Kidney (tissue), 14 donors: ENCODE data around the gene FGD6. TPM values are rescaled to one million over a fixed set of nuclear protein-coding genes. Genes with fewer than 3 reads are reported as not detected.
"Not testable (repeated sequence)": the region's sequence is repeated elsewhere in the genome, so short reads cannot be mapped to it uniquely, and the experiment has no call there.

Experiments
- DNase-seq, 5 donors: peaks; one replicate each; pipeline ENCODE4 v3.0.0-alpha.2; 2013 to 2020
- FAIRE-seq: peaks from 2 replicates; lab custom pipeline; 2012; peaks lifted over from hg19 to GRCh38; lab: Jason Lieb, UNC
- H3K27ac ChIP-seq, 2 donors: one replicate each; pipeline ENCODE4 v1.7.0; 2013; ENCODE audit warnings: low read depth in 2 of 2, low read length in 2 of 2, inconsistent platforms in 1 of 2
- H3K27me3 ChIP-seq: one replicate; pipeline ENCODE4 v1.7.1; 2013; ENCODE audit warnings: low read length, inconsistent platforms; ENCODE audit not compliant: control insufficient read depth, insufficient read depth
- H3K36me3 ChIP-seq, 3 donors: one replicate each; pipeline versions ENCODE4 v1.7.0 to v1.7.1; 2013; ENCODE audit warnings: low read length in 3 of 3, control low read depth in 1 of 3, inconsistent platforms in 1 of 3; ENCODE audit not compliant: insufficient read depth in 3 of 3, control insufficient read depth in 2 of 3
- H3K4me1 ChIP-seq, 3 donors: one replicate each; pipeline versions ENCODE4 v1.7.0 to v1.7.1; 2013; ENCODE audit warnings: low read length in 3 of 3, inconsistent platforms in 1 of 3, low read depth in 1 of 3; ENCODE audit not compliant: control insufficient read depth in 2 of 3, insufficient read depth in 2 of 3
- H3K4me3 ChIP-seq, 3 donors: one replicate each; pipeline versions ENCODE4 v1.7.0 to v1.8.1; 2013; ENCODE audit warnings: low read length in 3 of 3, control low read depth in 1 of 3, inconsistent platforms in 1 of 3
- H3K9ac ChIP-seq, 3 donors: one replicate each; pipeline versions ENCODE4 v1.7.0 to v1.7.1; 2013; ENCODE audit warnings: low read length in 3 of 3, control low read depth in 1 of 3, inconsistent platforms in 1 of 3
- H3K9me3 ChIP-seq, 3 donors: one replicate each; pipeline versions ENCODE4 v1.7.0 to v1.7.1; 2013; ENCODE audit warnings: low read length in 3 of 3, control low read depth in 1 of 3, inconsistent platforms in 1 of 3; ENCODE audit not compliant: control insufficient read depth in 2 of 3, insufficient read depth in 1 of 3
- CTCF ChIP-seq: IDR thresholded peaks from 3 replicates; pipeline ENCODE4 v1.5.1; 2012; ENCODE audit warnings: mild to moderate bottlenecking, moderate library complexity, borderline replicate concordance; ENCODE audit not compliant: insufficient read depth; ENCODE audit errors: extremely low read depth
- intact Hi-C: fragments of 100-400 bp; cut with DNase I; formaldehyde crosslinking; loops from one replicate; pipeline ENCODE4 v1.11.1; 2022
- polyA plus RNA-seq: library from polyadenylated mRNA; stranded (reverse); fragments of 350-450 nt; fragmentation: Illumina TruSeq; extraction: RNeasy Lipid Tissue Mini Kit (QIAGEN cat#74804); gene quantifications from one replicate; pipeline ENCODE4 v1.2.3, GENCODE V29; 2014; ENCODE audit warnings: low read depth, low replicate concordance; ENCODE audit not compliant: insufficient read depth
- total RNA-seq: library from RNA; stranded (reverse); fragmentation: NEBNext Ultra II Directional; extraction: Animal tissue kit (Norgen Biotek cat#: 25700); gene quantifications from one replicate; pipeline ENCODE4 v1.2.1, GENCODE V29; 2021
- donor health status: control.
- donor health status: control.
- donor health status: control.
- donor health status: control.
- donor health status: control.
- donor health status: DM: yes; HTN: yes; CAD: no.
- donor health status: Normal renal cell carcinoma (clear cell type).

Gene FGD6
- total and polyA plus RNA-seq, 2 donors from 2014 or later, result 1.2 to 19.8 TPM

- Histone ChIP-seq H3K4me3 (no peak overlapping the region), H3K27ac (no peak overlapping the region), H3K9ac (no peak overlapping the region), H3K4me1 (peaks cover 0 to 6% (median 0%) of the 10 kb centered on the region in 3 donors), H3K27me3 (no peaks in the 10 kb centered on the region), H3K9me3 (no peaks in the 10 kb centered on the region), H3K36me3 (peaks cover 0 to 3% (median 0%) of the 10 kb centered on the region in 3 donors)
- no peak for TF ChIP-seq CTCF
- intact Hi-C loops, result no loop called here
- no peak for DNase-seq
- no peak for FAIRE-seq
Measured at GRCh38 chr12:95239216-95239615, 21.9 kb upstream of the FGD6 start.

GRCh38 chr12:95238150-95238549, 20.9 kb upstream of the FGD6 start:
- TF ChIP-seq CTCF, result no peak
- Histone ChIP-seq H3K9ac (no peak overlapping the region), H3K4me1 (peaks cover 0 to 6% (median 0%) of the 10 kb centered on the region in 3 donors), H3K27me3 (no peaks in the 10 kb centered on the region), H3K4me3 (no peak overlapping the region), H3K9me3 (no peaks in the 10 kb centered on the region), H3K36me3 (no peaks in the 10 kb centered on the region), H3K27ac (no peak overlapping the region)
- intact Hi-C loops, result no loop called here
- no peak for FAIRE-seq
- no peak for DNase-seq

GRCh38 chr12:95237315-95237714, 20.0 kb upstream of the FGD6 start:
- Histone ChIP-seq H3K9ac (no peak overlapping the region), H3K36me3 (no peaks in the 10 kb centered on the region), H3K27ac (no peak overlapping the region), H3K9me3 (no peaks in the 10 kb centered on the region), H3K4me1 (peaks cover 0 to 6% (median 0%) of the 10 kb centered on the region in 3 donors), H3K27me3 (no peaks in the 10 kb centered on the region), H3K4me3 (no peak overlapping the region)
- FAIRE-seq (no peak), DNase-seq (no peak)
- intact Hi-C loops, result no loop called here
- no peak for TF ChIP-seq CTCF

GRCh38 chr12:95235621-95236020, 18.4 kb upstream of the FGD6 start:
- H3K9ac ChIP-seq, H3K36me3 ChIP-seq, intact Hi-C loops, H3K4me3 ChIP-seq, H3K27ac ChIP-seq, DNase-seq, H3K9me3 ChIP-seq, FAIRE-seq, H3K27me3 ChIP-seq, H3K4me1 ChIP-seq: not testable (repeated sequence)

- H3K9ac ChIP-seq, H3K36me3 ChIP-seq, DNase-seq, H3K27me3 ChIP-seq, H3K9me3 ChIP-seq, intact Hi-C loops, H3K27ac ChIP-seq, H3K4me3 ChIP-seq, FAIRE-seq: not testable (repeated sequence)
- peaks cover 0 to 11% (median 0%) of the 10 kb centered on the region in 3 donors for H3K4me1 ChIP-seq
Measured at GRCh38 chr12:95234187-95234586, 16.9 kb upstream of the FGD6 start.
